ENCODE measurements around the gene TRPV2.
"Not testable (repeated sequence)": the region's sequence is repeated elsewhere in the genome, so short reads cannot be mapped to it uniquely, and the experiment has no call there.

- TF ChIP-seq CTCF, POLR2A (IDR thresholded peaks at IDR 0.05): not testable (repeated sequence)
These were observed 22.9 kb upstream of the TRPV2 start for GRCh38 chr17:16392491-16392890.
